Hematopoietic multipotent progenitor cell treated with erythropoietin and hydrocortisone succinate and interleukin-3 and kit ligand, for 4 days (in vitro differentiated cells): Measurements from ENCODE around the gene RETREG1.

ENCODE experiments used
- DNase-seq: peaks from one replicate; pipeline ENCODE4 v3.0.0-alpha.2; 2015

The RETREG1 gene

DNA sequence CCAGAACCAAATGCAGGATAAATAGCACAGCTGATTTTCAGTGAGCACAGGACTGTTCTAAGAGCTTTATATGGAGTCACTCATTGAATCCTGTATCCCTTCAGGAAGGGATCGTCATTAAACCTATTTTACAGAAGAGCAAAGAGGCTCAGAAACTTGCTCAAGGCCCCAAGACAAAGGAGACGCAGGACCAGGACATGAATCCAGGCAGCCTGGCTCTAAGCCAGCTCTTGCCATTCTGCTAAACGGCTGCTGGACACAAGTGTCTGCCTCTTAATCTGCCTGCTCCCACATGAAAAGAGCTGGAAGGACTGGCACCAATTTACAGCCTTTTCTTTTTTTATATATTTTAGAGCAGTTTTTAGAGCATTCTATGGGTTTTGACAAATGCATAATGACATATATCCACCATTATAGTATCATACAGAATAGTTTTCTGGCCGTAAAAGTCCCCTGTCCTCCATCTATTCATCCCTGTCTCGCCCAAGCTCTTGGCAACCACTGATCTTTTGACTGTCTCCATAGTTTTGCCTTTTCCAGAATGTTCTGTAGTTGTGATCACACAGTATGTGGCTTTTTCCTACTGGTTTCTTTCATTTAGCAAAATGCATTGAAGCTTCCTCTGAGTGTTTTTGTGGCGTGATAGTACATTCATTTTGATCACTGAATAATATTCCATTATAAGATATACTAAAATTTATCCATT is 37.5 kb downstream of the RETREG1 start:
- no peak for DNase-seq

DNA sequence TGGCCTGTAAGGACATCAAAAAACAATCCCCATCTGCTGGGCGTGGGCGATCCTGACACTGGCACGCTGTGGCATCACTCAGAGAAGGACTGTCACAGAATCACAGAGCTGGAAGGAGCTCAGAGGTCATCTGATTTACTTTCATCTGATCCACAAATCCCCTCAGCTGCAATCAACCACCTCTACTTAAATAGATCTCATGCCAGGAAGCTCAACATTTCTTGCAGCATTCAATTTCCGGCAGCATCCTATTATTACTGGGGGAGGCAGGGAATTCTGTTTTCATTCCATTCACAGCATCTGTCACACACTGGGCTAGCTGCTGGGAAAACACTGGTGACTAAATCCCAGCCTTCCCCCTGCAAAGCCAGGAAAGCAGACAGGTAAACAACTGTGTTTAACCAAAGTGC is 38.3 kb downstream of the RETREG1 start:
- DNase-seq, result no peak

DNA sequence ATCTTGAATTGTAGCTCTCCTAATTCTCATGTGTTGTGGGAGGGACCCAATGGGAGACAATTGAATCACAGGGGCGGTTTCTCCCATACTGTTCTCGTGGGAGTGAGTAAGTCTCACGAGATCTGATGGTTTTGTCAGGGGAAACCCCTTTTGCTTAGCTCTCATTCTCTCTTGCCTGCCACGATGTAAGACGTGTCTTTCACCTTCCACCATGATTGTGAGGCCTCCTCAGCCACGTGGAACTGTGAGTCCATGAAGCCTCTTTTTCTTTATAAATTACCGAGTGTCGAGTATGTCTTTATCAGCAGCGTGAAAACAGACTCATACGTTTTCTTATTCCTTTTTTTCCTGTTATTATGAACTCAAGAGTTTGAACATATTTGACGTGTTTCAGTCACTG is 39.1 kb downstream of the RETREG1 start:
- DNase-seq, result no peak

DNA sequence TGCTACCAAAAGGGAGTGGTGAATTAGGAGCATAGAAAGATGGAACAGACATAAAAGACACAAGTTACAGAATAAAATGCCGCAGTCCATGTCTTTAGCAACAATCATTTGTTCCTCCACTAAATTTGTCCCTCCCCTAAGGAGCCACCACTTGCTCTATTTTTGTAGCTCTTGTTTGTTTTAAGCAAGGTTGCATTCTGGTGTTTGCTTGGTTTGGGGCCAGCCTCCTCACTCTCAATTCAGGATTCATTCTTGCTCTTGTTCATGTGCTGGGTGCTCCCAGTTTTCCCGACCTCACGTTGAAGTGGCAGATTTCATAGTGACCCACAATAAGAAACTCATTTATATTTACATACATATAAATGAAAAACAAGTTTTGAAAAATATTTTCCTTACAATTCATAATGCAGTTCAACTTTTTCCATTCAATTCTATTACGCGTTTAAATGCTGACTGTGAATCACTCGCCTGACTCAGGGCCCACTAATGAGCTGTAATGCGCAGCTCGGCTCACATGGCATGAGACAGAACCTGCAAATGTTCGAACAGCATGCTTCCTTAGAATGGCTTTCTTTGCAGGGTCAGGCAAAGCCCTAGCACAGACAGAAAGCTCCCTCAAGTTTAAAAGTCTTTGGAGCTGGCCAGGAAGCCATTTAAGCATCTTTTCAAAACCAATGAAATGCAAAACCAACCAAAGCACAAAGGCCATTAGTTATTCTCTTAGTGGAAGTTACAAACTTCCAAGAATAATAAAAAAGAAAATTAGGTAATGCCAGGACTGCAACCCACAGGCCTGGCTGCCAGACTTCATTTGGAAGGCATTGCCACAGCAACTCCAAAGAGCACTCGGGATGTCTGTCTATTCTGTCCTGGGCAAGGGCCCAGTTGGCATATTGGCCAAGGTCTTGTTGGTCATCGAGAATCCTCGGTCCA is 41.7 kb downstream of the RETREG1 start:
- no peak for DNase-seq

DNA sequence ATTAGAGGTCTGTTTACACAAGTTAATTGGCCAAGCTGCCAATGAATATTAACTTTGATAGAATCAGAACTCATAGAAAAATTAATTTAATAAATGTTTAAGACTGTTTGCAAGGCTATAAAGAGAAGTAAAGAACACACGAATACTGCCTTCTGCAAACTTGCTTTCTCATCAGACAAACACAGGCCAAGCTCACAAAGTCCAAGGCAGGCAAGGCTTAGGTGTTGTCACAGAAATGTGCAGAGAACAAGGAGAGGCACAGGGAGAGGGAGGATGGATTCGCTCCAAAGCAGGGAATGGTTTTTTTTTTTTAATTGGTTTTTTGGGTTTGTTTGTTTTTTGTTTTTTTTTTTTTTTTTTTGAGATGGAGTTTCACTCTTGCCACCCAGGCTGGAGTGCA is 43.4 kb downstream of the RETREG1 start:
- DNase-seq, result no peak

DNA sequence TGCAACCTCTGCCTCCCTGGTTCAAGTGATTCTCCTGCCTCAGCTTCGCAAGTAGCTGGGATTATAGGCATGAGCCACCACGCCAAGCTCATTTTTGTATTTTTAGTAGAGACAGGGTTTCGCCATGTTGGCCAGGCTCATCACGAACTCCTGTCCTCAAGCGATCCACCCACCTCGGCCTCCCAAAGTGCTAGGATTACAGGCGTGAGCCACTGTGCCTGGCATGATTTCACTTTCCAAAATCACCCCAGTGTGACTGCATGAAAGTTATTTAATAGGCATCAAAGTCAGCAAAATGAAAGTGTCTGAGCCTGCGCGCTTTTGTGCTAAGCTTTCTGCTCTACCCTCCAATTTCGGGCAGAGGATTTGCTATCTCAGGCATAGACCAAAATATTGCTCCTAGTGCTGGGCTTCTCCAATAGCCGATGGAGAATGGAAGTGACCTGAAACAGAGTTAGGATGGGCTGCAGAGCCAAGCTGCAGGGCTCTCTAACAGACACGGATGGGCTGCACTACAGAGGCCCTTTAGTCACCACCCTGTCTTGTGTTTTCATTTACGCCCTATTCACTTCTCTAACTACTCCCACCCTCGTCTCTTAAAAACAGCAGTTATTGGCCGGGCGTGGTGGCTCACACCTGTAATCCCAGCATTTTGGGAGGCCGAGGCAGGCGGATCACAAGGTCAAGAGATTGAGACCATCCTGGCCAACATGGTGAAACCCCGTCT is 44.3 kb downstream of the RETREG1 start:
- no peak for DNase-seq

DNA sequence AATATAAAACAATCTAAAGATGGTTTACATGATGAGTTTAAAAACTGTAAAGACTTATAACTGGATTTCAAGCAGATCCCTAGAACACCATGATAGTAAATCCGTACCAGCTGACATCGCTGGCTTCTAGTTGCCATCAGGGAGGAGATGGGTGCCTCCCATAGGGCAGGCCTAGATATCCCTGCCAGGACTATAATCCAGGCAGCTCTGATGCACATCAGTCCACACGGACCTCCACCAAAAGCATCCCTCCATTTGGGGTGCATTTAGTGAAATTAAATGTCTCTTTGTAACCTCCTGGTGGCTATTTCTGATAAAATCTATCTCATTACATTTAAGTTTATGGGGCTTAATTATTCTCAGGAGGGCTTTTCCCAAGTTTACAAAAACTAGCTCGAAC is 45.8 kb downstream of the RETREG1 start:
- no peak for DNase-seq

DNA sequence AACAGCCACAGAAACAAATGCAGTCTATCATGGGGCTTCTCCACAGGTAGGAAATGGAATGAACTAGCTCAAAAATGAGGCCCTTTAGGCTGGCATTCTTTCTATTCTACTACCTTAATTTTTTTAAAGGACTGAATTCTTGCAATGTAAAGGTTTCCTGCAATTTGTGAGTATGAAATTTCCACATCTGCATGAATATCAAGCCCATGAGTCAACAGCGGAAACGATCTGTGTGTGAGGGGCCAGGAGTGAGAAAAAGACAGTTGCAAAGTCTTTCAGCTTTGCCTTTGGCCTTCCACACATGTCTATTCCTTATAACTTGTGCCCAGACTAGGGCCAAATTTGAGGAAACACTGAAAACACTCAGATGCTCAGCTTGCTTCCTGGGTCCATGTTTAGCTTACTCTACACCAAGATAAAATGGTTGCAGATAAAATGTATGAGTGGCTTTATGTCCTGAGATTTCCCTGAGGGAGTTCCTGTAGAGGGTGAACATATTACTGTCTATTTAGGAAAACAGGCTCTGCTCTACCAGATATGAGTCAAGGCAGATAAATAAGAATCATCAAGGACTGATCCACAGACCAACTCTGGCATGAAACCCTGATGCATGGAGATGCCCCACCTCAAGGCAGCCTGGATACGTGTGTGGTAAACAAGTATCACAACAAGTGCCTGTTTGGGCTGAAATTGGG is 46.5 kb downstream of the RETREG1 start:
- DNase-seq, result no peak

DNA sequence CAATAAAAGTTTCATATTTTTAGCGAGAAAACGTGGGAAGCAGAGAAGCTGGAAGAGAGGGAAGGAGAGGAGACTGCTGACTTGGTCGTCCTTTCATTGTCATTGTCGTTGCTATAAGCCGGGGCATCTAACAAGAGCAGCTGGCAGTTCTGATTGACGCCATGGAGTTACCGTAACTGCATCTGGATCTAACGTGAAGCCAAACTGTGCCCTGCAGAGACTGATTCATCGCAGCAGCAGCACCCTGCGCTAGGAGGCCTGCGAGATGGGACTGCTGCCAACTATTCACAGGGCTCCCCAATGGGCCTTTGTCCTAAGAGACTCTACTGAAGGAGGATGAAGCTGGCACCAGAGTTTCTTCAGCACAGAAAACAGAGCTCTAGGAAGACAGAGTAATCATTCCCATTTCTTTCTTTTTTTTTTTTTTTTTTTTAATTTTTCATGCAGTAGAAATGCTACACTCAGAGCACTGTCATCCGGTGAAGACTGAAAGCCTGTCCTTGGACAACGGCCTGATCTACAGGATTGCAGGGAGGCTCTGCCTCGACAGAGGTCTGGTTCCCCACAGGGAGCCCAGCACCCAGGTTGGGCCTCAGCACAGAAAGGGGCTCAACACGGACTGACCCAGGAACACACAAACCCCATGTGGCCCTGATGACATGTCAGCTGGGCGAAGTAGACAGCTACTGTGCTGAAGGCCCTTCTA is 47.8 kb downstream of the RETREG1 start:
- no peak for DNase-seq

DNA sequence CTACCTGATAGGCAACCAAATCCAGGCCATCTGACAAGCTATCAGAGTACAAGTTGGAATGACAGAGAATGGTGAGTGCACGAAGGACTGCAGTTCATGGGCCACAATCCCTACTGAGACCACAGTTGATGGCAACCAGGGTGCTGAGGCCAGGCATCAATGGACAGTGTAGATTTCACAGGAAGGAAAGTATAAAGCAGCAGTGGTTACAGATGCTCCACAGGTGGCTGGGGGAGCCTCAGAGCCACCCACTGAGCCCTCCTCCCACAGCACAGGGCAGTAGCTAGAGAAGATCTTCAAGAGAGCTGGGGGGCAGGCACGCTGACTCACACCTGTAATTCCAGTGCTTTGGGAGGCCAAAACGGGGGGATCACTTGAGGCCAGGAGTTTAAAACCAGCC is 49.4 kb downstream of the RETREG1 start:
- DNase-seq, result no peak

DNA sequence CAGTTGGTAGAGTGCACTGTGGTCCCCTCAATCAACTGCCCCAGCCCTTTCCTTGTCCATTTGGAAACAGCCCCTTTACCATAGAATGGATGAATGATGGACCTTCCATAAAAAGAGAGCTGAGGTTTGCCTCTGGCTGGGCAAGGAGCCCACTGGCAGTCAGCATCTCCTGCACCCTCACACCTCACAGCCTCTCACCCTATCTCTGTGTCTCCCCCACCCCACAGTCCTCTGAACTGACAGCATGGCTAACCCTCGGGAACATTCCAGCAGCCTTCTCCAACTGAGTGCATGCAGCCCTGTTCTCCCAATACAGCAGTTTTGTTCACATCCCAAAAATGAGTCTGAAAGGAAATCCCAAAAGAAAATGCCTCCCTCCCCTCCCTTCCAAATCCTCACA is 51.7 kb downstream of the RETREG1 start:
- DNase-seq, result no peak

DNA sequence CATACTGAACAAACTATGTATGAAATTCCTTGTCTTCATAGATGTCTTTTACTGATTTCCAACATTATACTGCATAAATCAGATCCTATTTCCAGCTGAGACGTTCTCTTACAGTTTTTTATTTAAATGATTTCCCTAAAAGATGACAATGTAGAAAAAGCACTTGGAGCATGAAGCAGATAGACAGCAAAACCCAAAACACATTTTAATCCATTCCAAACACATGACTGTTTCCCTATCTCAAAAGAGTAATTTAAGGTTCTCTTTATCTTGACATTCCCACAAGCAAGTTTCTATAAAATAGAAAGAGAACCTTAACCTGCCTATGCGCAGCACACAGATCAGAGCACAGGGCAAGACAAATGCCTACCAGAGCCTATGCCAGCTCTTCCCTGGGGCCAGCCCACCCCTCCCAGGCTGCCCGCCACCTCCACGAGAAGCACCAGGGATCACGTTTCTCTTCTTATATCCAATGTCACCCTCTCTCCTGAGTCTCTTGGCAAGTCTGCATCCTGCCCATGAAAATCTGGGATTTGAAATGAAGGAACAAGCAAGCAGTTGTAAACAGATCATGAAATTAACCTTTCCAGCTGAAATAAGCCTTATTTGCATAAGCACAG is 52.4 kb downstream of the RETREG1 start:
- DNase-seq, result no peak

DNA sequence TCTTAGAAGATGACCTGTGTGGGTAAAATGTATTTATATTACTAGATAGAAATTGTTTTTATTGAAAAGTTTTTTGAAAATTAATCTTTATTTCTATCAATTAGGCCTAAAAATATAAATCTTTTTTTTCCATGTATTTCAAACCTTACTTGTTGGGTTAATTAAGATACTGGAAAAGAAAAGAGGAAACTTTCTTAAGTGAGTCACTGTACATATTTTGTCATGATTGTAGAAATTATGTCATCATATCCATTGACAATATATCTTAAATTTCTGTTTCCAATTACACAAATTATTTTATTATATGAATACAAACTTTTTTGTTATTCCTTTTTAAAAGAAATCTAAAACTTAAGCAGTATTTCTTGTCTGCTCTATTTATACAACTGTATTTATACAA is 53.1 kb downstream of the RETREG1 start:
- DNase-seq, result no peak

DNA sequence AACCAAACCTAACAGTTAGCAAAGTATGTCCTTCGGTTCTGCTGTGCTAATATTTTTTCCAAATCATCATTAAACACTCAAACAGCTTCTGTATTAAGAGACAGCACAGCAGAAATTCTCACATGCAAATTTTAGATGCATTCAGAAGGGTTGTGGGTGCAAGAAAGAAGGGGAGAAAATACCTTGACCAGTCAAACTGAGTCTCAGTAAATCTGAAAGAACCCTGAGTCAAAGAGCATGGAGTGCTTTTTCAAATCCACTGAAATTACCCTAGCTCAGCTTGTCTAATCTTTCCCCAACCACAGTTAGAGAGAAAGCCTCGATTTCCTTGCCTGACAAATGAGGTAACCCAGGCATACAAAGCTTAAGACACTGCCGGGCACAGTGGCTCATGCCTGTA is 55.1 kb downstream of the RETREG1 start:
- no peak for DNase-seq

DNA sequence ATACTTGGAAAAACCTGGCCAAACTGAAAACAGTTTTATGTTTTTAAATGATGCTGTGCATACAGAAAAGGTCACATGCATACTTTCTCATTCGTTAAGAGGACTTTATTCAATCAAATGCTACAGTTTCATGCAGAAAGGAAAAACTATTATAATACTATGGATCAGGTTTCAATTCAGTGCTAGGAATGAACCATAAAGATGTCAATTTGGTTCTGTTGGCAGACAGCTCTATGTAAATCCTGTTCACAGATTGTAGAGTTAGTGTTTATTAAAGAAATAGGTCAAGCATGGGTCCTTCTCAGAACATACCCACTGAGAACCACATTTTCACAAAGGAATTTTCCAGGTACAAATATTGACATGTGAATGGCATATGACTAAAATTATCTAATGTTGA is 57.1 kb downstream of the RETREG1 start:
- no peak for DNase-seq

DNA sequence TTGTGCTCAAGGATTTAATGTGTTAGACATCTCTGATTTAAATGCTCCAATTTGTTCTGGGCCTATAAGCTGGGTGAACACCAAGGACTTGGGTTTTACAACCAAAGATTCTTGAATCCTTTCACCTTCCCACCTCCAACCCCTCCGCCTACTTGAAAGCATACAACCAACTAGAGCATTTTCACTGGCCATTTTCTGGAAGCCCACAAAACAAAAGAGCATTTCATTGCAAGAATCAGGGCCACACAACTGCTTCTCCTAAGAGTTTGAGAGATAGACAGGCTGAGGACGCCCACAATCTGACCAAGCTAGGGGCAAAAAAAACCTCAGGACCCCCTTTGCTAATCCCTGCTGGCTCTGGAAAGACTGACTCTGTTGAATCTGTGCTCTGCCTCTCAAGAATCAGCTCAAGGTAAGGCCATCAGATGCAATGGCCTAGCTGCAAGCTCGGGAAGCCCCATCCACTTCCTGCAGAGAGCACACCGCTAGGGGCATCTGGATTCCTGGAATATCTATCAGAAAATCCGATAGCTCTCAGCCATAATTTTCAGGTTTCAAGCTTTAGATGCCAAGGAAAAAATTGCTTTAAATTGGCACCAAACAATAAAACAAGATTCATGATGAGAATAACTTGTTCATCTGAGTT is 57.7 kb downstream of the RETREG1 start:
- DNase-seq, result no peak

DNA sequence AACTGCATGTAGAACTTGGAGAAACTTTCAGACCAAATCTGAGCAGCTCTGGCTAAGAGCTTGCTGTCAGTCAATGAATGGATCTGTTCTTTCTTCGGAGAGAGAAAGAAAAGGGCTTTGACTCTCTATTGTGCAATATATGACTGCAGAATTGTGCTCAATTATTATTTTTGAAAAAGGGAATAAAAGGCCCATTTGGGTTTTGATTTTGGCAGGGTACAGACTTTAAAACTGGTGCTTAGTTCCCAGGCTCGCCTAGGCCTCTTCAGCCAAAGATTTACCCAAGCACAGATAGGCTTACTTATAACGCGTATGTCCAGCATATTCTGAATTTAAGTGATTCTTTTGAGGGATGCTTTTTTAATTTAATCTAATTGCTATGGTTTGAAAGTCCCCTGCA is 59.3 kb downstream of the RETREG1 start:
- DNase-seq, result no peak

DNA sequence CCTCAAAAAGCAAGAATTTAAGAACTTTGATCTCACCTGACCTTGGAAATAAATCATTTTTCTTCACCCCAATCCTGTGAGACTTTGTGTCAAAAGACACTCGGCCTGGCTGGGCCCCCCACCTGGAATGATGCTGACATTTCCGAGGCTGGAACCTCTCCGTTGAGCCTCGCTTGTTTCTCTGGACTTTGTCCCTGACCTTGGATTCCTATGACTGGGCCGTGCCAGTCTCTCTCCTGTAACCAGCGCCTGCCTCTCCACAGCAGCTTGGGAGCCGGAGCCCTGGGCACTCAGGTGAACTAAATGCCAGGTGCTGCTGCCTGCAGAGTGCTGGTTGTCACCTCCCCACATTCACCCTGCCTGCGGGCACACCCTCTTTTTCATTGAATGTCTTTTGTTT is 62.7 kb downstream of the RETREG1 start:
- DNase-seq, result no peak

DNA sequence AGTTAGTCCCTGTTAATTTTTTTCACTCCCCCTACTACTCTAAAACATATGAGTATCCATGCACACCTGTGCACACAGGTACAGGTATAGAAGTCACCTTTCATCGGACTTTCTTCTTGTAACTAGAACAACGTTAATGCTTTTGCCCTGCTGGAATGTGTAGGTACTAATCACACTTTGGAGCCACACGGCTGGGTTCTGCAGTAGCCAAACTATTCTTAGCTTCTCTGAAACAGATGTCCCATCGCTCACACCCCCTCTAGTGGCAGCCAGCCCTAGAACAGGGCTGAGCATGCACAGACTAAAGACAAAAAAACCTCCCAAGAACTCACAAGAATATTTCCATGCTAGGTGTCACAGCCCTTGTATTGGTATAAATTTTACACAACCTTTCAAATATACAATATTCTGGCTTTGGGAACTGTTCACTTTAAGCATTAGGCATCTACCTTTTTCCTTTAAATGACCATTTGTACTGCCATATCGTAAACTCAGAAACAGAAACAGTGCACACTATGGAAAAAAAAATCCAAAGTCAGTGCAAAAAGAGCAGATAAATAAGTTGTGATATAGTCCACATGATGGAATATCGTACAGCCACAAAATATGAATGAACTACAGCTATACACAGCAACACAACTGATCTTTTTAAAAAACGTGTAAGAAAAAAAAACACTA is 64.0 kb downstream of the RETREG1 start:
- peak; percentile 76 for DNase-seq

DNA sequence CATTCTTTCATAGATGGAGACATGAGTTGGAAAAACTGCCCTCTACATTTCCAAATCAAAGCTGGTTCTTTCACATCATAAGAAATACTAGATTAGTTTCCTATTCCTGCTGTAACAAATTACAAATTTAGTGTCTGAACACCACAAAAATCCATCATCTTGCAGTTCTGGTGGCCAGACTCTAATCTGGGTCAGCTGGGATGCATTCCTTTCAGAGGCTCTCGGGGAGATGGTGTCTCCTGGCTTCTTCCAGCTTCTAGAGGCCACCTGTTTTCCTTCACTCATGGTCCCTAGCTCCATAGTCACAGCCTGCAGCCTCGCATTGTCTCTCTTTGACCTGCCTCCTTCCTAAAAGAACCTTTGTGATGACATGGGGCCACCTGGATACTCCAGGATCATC is 65.2 kb downstream of the RETREG1 start:
- DNase-seq, result no peak
